ENCODE measurements around the gene HS3ST2.

The HS3ST2 gene

DNA sequence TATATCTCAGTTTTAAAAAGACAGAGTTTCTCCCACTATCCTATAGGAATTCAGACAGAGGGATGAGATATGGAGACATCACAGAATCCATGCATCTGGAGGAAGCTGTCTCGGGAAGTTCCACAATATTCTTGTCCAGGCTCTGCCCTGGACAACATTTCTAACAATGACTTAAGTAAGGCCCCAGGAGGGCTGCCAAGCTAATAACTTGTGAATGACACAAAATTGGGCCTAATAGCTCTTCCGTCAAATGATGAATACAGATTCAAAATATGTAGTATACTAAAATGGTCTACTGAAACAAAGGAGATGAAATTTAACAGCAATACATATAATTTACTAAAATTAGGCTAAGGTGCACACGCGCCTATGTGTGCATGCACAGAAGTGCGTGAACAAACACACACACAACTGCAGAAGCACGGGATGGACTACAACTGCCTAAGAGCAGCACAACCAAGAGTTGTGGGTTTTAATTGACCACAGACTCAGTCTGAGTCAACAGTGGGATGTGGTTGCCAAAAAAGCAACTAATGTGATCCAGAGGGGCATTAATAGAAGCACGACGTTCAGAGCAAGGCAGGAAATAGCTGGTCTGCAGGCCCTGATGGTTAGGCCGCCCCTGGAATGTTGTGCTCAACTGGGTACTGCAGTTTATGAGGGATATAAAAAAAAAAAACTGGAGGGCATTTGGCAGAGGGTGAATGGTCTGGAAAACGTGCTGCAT lies 26.3 kb upstream of the HS3ST2 start:
- in situ Hi-C loops (cut with MboI; ENCODE audit: low pct_unique_long_range_greater_than_20kb, low sequenced_read_pairs, unreplicated experiment), result no loop called here
- DNase-seq (ENCODE audit: low spot score), result no peak
- TF ChIP-seq CTCF (IDR thresholded peaks at IDR 0.05; ENCODE audit: extremely low read depth, insufficient read depth, missing control alignments), result no peak

DNA sequence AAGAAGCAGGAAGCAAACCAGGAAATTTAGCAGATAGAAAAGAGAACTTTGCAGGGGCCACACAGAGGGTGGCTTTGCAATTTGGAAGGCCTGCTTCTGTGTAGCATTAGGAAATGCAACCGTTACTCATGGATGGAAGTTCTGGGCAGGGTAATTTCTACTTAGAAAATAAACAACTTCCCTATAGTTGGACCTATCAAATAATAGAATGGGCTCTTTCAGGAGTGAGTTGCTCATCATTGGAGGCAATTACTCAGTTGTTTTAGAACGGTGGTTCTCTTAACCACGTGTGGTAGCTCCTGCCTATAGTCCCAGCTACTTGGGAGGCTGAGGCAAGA lies 25.8 kb upstream of the HS3ST2 start:
- DNase-seq (ENCODE audit: low spot score), result no peak
- no peak for TF ChIP-seq CTCF (IDR thresholded peaks at IDR 0.05; ENCODE audit: extremely low read depth, insufficient read depth, missing control alignments)
- in situ Hi-C loops (cut with MboI; ENCODE audit: low pct_unique_long_range_greater_than_20kb, low sequenced_read_pairs, unreplicated experiment), result no loop called here

- DNase-seq (ENCODE audit: low spot score), result no peak
- TF ChIP-seq CTCF (IDR thresholded peaks at IDR 0.05; ENCODE audit: extremely low read depth, insufficient read depth, missing control alignments), result no peak
- in situ Hi-C loops (cut with MboI; ENCODE audit: low pct_unique_long_range_greater_than_20kb, low sequenced_read_pairs, unreplicated experiment), result no loop called here
Measured at GRCh38 chr16:22789281-22789945, 24.5 kb upstream of the HS3ST2 start.

GRCh38 chr16:22797551-22797950 lies 16.4 kb upstream of the HS3ST2 start:
- DNase-seq (ENCODE audit: low spot score), result no peak
- no peak for TF ChIP-seq CTCF (IDR thresholded peaks at IDR 0.05; ENCODE audit: extremely low read depth, insufficient read depth, missing control alignments)
- in situ Hi-C loops (cut with MboI; ENCODE audit: low pct_unique_long_range_greater_than_20kb, low sequenced_read_pairs, unreplicated experiment), result no loop called here

DNA sequence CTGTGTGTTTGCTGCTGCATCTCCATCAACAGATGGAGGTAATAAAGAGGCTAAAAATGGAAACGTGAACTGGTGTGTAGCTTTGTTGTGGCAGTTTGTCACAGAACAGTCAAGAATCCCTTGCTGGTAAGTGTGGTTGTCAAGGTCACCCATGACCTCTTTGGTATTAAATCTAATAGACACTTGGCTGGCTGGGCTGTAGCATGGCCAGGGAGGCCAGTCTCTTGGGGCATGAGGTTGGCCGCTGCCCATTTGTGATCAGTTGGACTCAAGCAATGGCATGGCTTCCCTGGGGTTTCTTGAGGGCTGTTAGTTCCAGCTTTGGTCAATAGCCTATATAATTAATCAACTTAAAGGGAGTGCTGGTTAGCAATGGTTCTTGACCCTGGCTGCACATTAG lies 14.8 kb upstream of the HS3ST2 start:
- TF ChIP-seq CTCF (IDR thresholded peaks at IDR 0.05; ENCODE audit: extremely low read depth, insufficient read depth, missing control alignments), result no peak
- DNase-seq (ENCODE audit: low spot score), result no peak
- in situ Hi-C loops (cut with MboI; ENCODE audit: low pct_unique_long_range_greater_than_20kb, low sequenced_read_pairs, unreplicated experiment), result no loop called here

- no peak for TF ChIP-seq CTCF (IDR thresholded peaks at IDR 0.05; ENCODE audit: extremely low read depth, insufficient read depth, missing control alignments)
- DNase-seq (ENCODE audit: low spot score), result no peak
- in situ Hi-C loops (cut with MboI; ENCODE audit: low pct_unique_long_range_greater_than_20kb, low sequenced_read_pairs, unreplicated experiment), result no loop called here
Measured at GRCh38 chr16:22804893-22805292, 9.1 kb upstream of the HS3ST2 start.
